Measurements from ENCODE around the gene IDH3B.

DNA sequence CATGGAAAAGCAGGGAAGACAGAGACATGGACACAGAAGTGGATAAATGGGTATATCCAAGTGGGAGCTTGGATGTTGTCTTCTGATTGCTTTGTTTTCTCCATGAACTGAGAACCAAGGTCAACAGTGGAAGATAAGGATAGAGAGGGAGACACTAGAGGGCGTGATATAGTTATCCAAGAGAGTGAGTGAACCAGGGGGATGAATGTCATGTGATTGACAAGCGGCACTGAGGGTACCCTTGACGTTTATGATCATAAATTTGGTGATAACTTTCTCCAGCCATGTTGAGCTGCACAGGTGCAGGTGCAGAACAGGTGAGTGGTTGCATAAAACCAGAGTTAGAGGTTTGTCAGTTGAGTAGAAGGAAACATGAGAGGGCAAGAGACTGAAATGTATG, 49.3 kb upstream of the IDH3B start:
- TF ChIP-seq, protein P1, sequence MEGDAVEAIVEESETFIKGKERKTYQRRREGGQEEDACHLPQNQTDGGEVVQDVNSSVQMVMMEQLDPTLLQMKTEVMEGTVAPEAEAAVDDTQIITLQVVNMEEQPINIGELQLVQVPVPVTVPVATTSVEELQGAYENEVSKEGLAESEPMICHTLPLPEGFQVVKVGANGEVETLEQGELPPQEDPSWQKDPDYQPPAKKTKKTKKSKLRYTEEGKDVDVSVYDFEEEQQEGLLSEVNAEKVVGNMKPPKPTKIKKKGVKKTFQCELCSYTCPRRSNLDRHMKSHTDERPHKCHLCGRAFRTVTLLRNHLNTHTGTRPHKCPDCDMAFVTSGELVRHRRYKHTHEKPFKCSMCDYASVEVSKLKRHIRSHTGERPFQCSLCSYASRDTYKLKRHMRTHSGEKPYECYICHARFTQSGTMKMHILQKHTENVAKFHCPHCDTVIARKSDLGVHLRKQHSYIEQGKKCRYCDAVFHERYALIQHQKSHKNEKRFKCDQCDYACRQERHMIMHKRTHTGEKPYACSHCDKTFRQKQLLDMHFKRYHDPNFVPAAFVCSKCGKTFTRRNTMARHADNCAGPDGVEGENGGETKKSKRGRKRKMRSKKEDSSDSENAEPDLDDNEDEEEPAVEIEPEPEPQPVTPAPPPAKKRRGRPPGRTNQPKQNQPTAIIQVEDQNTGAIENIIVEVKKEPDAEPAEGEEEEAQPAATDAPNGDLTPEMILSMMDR (IDR thresholded peaks at IDR 0.05; ENCODE audit: low read length): peak; percentile 53
- TF ChIP-seq EZH2phosphoT487 (IDR thresholded peaks at IDR 0.05; ENCODE audit: low read length) (no peak), EZH2 (optimal IDR thresholded peaks at IDR 0.05; ENCODE audit: low read depth, low read length) (no peak)

All from MM.1S (cell line).